Liver (tissue), 9 donors: ENCODE results near the gene HOXA3. TPM values are rescaled to one million over a fixed set of nuclear protein-coding genes. Genes with fewer than 3 reads are reported as not detected.

Experiments
- DNase-seq: peaks from one replicate; pipeline ENCODE4 v3.0.0-alpha.2; 2017; ENCODE audit warnings: low spot score
- H3K27ac ChIP-seq, 2 donors: one replicate each; pipeline ENCODE4 v1.7.0; 2013; ENCODE audit warnings: inconsistent platforms in 2 of 2, low read length in 2 of 2, control low read depth in 1 of 2, low read depth in 1 of 2, mild to moderate bottlenecking in 1 of 2
- H3K27me3 ChIP-seq, 4 donors: one replicate each; pipeline versions ENCODE4 v1.6.1 to v1.7.0; 2013; ENCODE audit warnings: low read length in 3 of 4, inconsistent platforms in 1 of 4, mild to moderate bottlenecking in 1 of 4, moderate library complexity in 1 of 4; ENCODE audit not compliant: control insufficient read depth in 4 of 4, insufficient read depth in 4 of 4
- H3K36me3 ChIP-seq, 4 donors: one replicate each; pipeline versions ENCODE4 v1.6.1 to v1.7.0; 2013; ENCODE audit warnings: low read length in 3 of 4, mild to moderate bottlenecking in 3 of 4, low read depth in 1 of 4, moderate library complexity in 1 of 4; ENCODE audit not compliant: control insufficient read depth in 4 of 4, insufficient read depth in 3 of 4
- H3K4me1 ChIP-seq, 4 donors: one replicate each; pipeline versions ENCODE4 v1.6.1 to v1.7.0; 2013; ENCODE audit warnings: low read length in 3 of 4, mild to moderate bottlenecking in 3 of 4, moderate library complexity in 1 of 4; ENCODE audit not compliant: control insufficient read depth in 4 of 4, insufficient read depth in 4 of 4
- H3K4me3 ChIP-seq, 3 donors: one replicate each; pipeline versions ENCODE4 v1.6.1 to v1.7.0; 2013; ENCODE audit warnings: low read length in 3 of 3, control low read depth in 1 of 3, low read depth in 1 of 3, mild to moderate bottlenecking in 1 of 3
- H3K9ac ChIP-seq, 2 donors: one replicate each; pipeline ENCODE4 v1.7.0; 2013; ENCODE audit warnings: low read length in 2 of 2, mild to moderate bottlenecking in 2 of 2, moderate library complexity in 2 of 2, control low read depth in 1 of 2, low read depth in 1 of 2
- H3K9me3 ChIP-seq, 4 donors: one replicate each; pipeline versions ENCODE4 v1.6.1 to v1.7.0; 2013; ENCODE audit warnings: low read length in 3 of 4; ENCODE audit not compliant: control insufficient read depth in 4 of 4
- ATF3 ChIP-seq: IDR thresholded peaks from 2 replicates; pipeline ENCODE4 v1.6.1; 2016; ENCODE audit warnings: antibody characterized with exemption
- CTCF ChIP-seq: fragments of 150-350 bp; IDR thresholded peaks from 2 replicates; pipeline ENCODE4 v1.5.1; 2017; ENCODE audit warnings: improper control_type of control experiment, low read depth, low read length; ENCODE audit not compliant: missing input control
- EGR1 ChIP-seq, 2 donors: IDR thresholded peaks; 2 replicates each; pipeline ENCODE4 v1.6.1; 2016 to 2018; ENCODE audit warnings: antibody characterized with exemption in 2 of 2, low read depth in 2 of 2
- FOXA1 ChIP-seq: IDR thresholded peaks from 2 replicates; pipeline ENCODE4 v1.6.1; 2016; ENCODE audit warnings: antibody characterized with exemption
- FOXA2 ChIP-seq: IDR thresholded peaks from 2 replicates; pipeline ENCODE4 v1.6.1; 2016; ENCODE audit warnings: antibody characterized with exemption
- GABPA ChIP-seq, 2 donors: IDR thresholded peaks in 1 of 2; conservative IDR thresholded peaks in 1 of 2; 2 replicates each; pipeline ENCODE4 v1.6.1; 2016; ENCODE audit warnings: antibody characterized with exemption in 2 of 2, mild to moderate bottlenecking in 1 of 2, moderate library complexity in 1 of 2
- HNF4A ChIP-seq, 2 donors: conservative IDR thresholded peaks; 2 replicates each; pipeline ENCODE4 v1.6.1; 2016; ENCODE audit warnings: antibody characterized with exemption in 2 of 2, mild to moderate bottlenecking in 2 of 2
- HNF4G ChIP-seq: IDR thresholded peaks from 2 replicates; pipeline ENCODE4 v1.6.1; 2016; ENCODE audit warnings: antibody characterized with exemption
- JUND ChIP-seq, 2 donors: IDR thresholded peaks; 2 replicates each; pipeline ENCODE4 v1.6.1; 2016; ENCODE audit warnings: antibody characterized with exemption in 2 of 2
- MAX ChIP-seq: IDR thresholded peaks from 2 replicates; pipeline ENCODE4 v1.6.1; 2016; ENCODE audit warnings: antibody characterized with exemption
- NR2F2 ChIP-seq: IDR thresholded peaks from 2 replicates; pipeline ENCODE4 v1.6.1; 2016; ENCODE audit warnings: antibody characterized with exemption
- RAD21 ChIP-seq, 2 donors: IDR thresholded peaks; 2 replicates each; pipeline ENCODE4 v1.6.1; 2016; ENCODE audit warnings: antibody characterized with exemption in 2 of 2, mild to moderate bottlenecking in 2 of 2
- REST ChIP-seq: IDR thresholded peaks from 2 replicates; pipeline ENCODE4 v1.6.1; 2016; ENCODE audit warnings: antibody characterized with exemption, mild to moderate bottlenecking
- RXRA ChIP-seq, 2 donors: IDR thresholded peaks; 2 replicates each; pipeline ENCODE4 v1.6.1; 2017 to 2018; ENCODE audit warnings: antibody characterized with exemption in 2 of 2, mild to moderate bottlenecking in 1 of 2
- SP1 ChIP-seq: IDR thresholded peaks from 2 replicates; pipeline ENCODE4 v1.6.1; 2018; ENCODE audit warnings: antibody characterized with exemption, mild to moderate bottlenecking
- TAF1 ChIP-seq: conservative IDR thresholded peaks from 2 replicates; pipeline ENCODE4 v1.6.1; 2016; ENCODE audit warnings: antibody characterized with exemption, mild to moderate bottlenecking
- YY1 ChIP-seq: IDR thresholded peaks from 2 replicates; pipeline ENCODE4 v1.6.1; 2016; ENCODE audit warnings: antibody characterized with exemption, mild to moderate bottlenecking
- ZBTB33 ChIP-seq: IDR thresholded peaks from 2 replicates; pipeline ENCODE4 v1.6.1; 2016; ENCODE audit warnings: antibody characterized with exemption
- WGBS: extraction: QIAGEN DNeasy Blood & Tissue Kit; methylation state at CpG from one replicate; pipeline ENCODE4 v1.1.7; 2013; 5-methylcytosine and 5-hydroxymethylcytosine counted together
- polyA plus RNA-seq, 2 donors: library from polyadenylated mRNA; stranded (reverse) in 1 of 2; unstranded in 1 of 2; fragments of 200-250 nt in 1 of 2; fragments of >200 nt in 1 of 2; fragmentation: Nextera tagmentation in 1 of 2; extraction: Ambion mirVana in 1 of 2; gene quantifications; one replicate each; pipeline versions ENCODE4 v1.2.1 to v1.2.3, GENCODE V29; 2013 to 2015
- total RNA-seq, 2 donors: library from RNA; depleted of rRNA; stranded (reverse); fragments of >200 nt; gene quantifications; one replicate each; pipeline ENCODE4 v1.2.3, GENCODE V29; 2014
- donor health status: healthy.
- donor health status: healthy.
- donor health status: healthy.
- donor health status: healthy.
- donor health status: healthy.

Gene HOXA3
- total and polyA plus RNA-seq, 4 donors: 0.11 to 0.28 (median 0.20) TPM

- H3K36me3 ChIP-seq: no peaks in the 10 kb centered on the region
- peaks cover 0 to 3% (median 1%) of the 10 kb centered on the region in 4 donors for H3K4me1 ChIP-seq
- no peaks in the 10 kb centered on the region for H3K9me3 ChIP-seq
- peak overlapping the region in 1 of 2 donors; percentile 71 for H3K27ac ChIP-seq
- WGBS: 74% methylated on average over 4 of the region's 4 CpGs
- DNase-seq: no peak
- TF ChIP-seq ZBTB33 (no peak), EGR1 (IDR thresholded peaks at IDR 0.05; ENCODE audit: low read depth in 2 of 2) (no peak), MAX (no peak), NR2F2 (no peak), RXRA (IDR thresholded peaks at IDR 0.05) (no peak), HNF4G (no peak), JUND (IDR thresholded peaks at IDR 0.05) (no peak), FOXA1 (no peak), GABPA (IDR thresholded peaks at IDR 0.05 in 1 of 2, conservative IDR thresholded peaks at IDR 0.05 in 1 of 2) (no peak), SP1 (no peak), REST (no peak), YY1 (no peak), CTCF (no peak), TAF1 (no peak), HNF4A (conservative IDR thresholded peaks at IDR 0.05) (no peak), ATF3 (no peak), RAD21 (IDR thresholded peaks at IDR 0.05) (no peak), FOXA2 (no peak)
- no peak overlapping the region for H3K4me3 ChIP-seq
- H3K27me3 ChIP-seq: peaks cover 0 to 28% (median 3%) of the 10 kb centered on the region in 4 donors
- no peak overlapping the region for H3K9ac ChIP-seq
Measured at GRCh38 chr7:27109466-27110185, 42.8 kb downstream of the HOXA3 start.
